ENCODE data around the gene NKD1. TPM values are rescaled to one million over a fixed set of nuclear protein-coding genes. Genes with fewer than 3 reads are reported as not detected.

NKD1 gene
- total and polyA plus RNA-seq, 3 experiments from 2014 or later, result 0.45 to 1.5 (median 1.2) TPM

DNA sequence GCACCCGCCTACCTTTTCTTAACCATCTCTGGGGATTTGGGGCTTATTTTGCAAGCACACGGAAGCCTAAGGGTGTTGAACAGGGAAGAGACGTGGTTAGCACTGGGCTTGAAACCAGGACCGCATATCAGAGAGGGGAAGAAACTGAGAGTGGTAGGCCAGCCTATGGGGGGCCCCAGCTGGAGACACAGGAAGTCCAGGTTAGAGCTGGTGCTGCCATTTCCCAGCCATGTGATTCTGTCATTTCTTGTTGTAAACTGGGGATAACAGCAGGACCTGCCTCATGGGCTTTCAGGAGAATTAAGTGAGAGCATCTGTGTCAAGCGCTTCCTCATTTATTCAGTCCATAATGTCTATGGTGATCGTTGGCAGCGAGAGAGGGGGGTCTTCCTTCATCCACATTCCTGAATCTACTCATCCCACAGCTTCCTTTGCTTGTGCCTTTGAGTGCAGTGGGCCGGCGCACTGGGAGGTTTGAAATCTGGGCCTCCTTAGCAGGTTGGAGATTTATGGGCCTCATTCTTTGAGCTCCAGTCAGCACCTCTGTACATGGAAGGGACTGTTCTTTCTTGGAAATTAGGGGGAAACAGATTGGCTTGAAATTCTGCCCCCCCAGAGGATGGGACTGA lies 20.1 kb downstream of the NKD1 start:
- H3K9me3 Mint-ChIP-seq, result no peaks in the 10 kb centered on the region
- peak overlapping the region in 1 of 7 donors; percentile 80 for H3K4me3 Mint-ChIP-seq
- no peaks in the 10 kb centered on the region for H3K27me3 Mint-ChIP-seq
- no peak overlapping the region for H3K27ac ChIP-seq (ENCODE audit: low read depth, low read length)
- DNase-seq, result no peak
- ChIA-PET POLR2A (no interaction called here), CTCF (interaction anchor here (0.9 kb wide), 1 partner anchor 13 kb away, joined by 3 read pairs; no protein-coding TSS in a partner anchor)
- H3K36me3 Mint-ChIP-seq, result peaks cover 0 to 4% (median 2%) of the 10 kb centered on the region in 3 donors
- no peaks in the 10 kb centered on the region for H3K36me3 ChIP-seq (ENCODE audit: insufficient read depth, low read length)
- no peaks in the 10 kb centered on the region for H3K9me3 ChIP-seq (ENCODE audit: low read length)
- no peaks in the 10 kb centered on the region for H3K27me3 ChIP-seq (ENCODE audit: insufficient read depth, low read length, poor library complexity, severe bottlenecking)
- H3K4me1 ChIP-seq (ENCODE audit: insufficient read depth, low read length), result peaks cover 12% of the 10 kb centered on the region
- no peak overlapping the region for H3K4me3 ChIP-seq (ENCODE audit: low read length)
- peaks cover 0 to 31% (median 5%) of the 10 kb centered on the region in 3 donors for H3K4me1 Mint-ChIP-seq
- peak overlapping the region in 1 of 8 donors; percentile 87 for H3K27ac Mint-ChIP-seq

DNA sequence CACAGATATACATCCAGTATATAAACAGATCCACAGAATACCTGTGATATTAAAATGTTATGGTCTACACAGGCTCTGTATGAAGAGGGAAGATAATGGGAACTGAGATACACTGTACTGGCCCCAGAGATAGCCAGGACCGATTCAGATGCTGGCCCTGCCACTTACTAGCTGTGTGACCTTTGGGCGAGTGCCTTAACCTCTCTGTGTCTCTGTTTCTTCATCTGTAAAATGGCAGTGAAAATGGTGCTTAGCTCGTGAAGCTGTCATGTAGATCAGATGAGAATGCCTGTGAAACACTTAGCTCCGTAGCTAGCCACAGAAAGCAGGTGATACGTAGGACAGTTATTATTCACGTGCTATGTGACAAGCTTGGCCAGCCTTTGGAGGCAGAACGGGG lies 22.2 kb downstream of the NKD1 start:
- no peak for DNase-seq
- peaks cover 0 to 31% (median 0%) of the 10 kb centered on the region in 3 donors for H3K4me1 Mint-ChIP-seq
- Histone ChIP-seq H3K9me3 (ENCODE audit: low read length) (no peaks in the 10 kb centered on the region), H3K4me3 (ENCODE audit: low read length) (no peak overlapping the region), H3K36me3 (ENCODE audit: insufficient read depth, low read length) (no peaks in the 10 kb centered on the region), H3K27ac (ENCODE audit: low read depth, low read length) (no peak overlapping the region), H3K27me3 (ENCODE audit: insufficient read depth, low read length, poor library complexity, severe bottlenecking) (no peaks in the 10 kb centered on the region), H3K4me1 (ENCODE audit: insufficient read depth, low read length) (no peaks in the 10 kb centered on the region)
- ChIA-PET CTCF (no interaction called here), POLR2A (no interaction called here)
- peaks cover 0 to 4% (median 2%) of the 10 kb centered on the region in 3 donors for H3K36me3 Mint-ChIP-seq
- no peak overlapping the region for H3K4me3 Mint-ChIP-seq
- no peaks in the 10 kb centered on the region for H3K27me3 Mint-ChIP-seq
- H3K9me3 Mint-ChIP-seq, result no peaks in the 10 kb centered on the region
- H3K27ac Mint-ChIP-seq, result no peak overlapping the region

DNA sequence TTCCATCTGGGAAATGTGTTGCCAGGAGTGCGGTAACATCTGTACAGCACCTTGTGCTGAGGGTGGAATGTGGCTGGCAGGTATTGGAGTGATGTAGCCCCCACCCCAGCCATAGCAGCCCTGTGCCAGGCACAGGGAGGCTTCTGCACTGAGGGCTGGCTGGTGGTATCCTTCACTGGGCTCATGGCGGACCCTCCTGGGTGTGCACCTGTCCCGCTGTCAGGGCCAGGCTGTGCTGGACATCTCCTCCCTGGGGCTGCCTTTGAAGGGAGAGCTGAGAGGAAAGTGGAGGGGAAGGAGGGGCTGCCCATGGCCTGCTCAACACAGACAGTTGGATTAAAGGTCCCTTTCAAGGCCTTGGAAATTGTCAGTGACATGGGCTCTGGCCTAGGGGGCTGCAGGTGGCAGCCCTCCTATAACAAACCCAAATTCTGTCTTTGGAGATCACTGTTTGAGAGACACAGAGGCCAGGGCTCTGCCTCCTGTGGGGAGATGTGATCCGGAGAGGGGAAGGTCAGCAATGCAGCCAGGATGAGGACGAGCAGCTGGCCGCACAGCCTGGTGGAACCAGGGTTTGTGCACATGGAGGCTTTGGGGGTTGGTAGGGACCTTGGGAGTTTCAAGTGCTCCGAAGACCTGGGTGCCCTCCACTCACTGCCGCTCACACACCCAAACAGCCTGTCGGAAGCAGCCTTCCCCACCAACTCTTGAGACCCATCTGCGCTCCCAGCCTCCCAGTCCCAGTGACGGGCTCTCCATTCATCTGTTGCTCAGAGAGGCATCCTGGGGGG lies 22.8 kb downstream of the NKD1 start:
- peaks cover 0 to 31% (median 0%) of the 10 kb centered on the region in 3 donors for H3K4me1 Mint-ChIP-seq
- no peaks in the 10 kb centered on the region for H3K4me1 ChIP-seq (ENCODE audit: insufficient read depth, low read length)
- H3K9me3 ChIP-seq (ENCODE audit: low read length), result no peaks in the 10 kb centered on the region
- peaks cover 0 to 4% (median 2%) of the 10 kb centered on the region in 3 donors for H3K36me3 Mint-ChIP-seq
- no peaks in the 10 kb centered on the region for H3K9me3 Mint-ChIP-seq
- no peaks in the 10 kb centered on the region for H3K36me3 ChIP-seq (ENCODE audit: insufficient read depth, low read length)
- ChIA-PET POLR2A (no interaction called here), CTCF (no interaction called here)
- no peak overlapping the region for H3K27ac ChIP-seq (ENCODE audit: low read depth, low read length)
- H3K27me3 Mint-ChIP-seq, result no peaks in the 10 kb centered on the region
- no peaks in the 10 kb centered on the region for H3K27me3 ChIP-seq (ENCODE audit: insufficient read depth, low read length, poor library complexity, severe bottlenecking)
- H3K4me3 Mint-ChIP-seq, result no peak overlapping the region
- no peak overlapping the region for H3K27ac Mint-ChIP-seq
- DNase-seq, result no peak
- H3K4me3 ChIP-seq (ENCODE audit: low read length), result no peak overlapping the region

DNA sequence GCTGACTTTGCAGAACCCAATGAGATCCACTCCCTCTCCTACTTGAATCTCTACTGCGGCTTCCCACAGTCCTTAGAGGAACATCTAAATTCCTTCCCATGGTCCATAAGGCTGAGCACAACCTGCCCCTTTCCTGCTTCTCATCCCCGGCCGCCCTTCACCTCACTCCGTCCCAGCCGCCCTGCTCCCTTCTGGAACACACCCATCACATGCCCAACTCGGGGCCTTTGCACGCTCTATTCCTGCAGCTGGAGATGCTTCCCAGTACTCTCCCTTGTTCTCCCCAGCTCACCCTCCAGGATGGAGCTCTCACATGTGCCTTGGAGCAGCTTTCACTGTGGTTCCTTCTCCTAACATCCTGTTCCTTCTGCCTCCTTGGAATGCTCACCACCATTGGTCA lies 23.6 kb downstream of the NKD1 start:
- Mint-ChIP-seq H3K27ac (no peak overlapping the region), H3K4me1 (peaks cover 0 to 30% (median 0%) of the 10 kb centered on the region in 3 donors), H3K36me3 (peaks cover 0 to 4% (median 2%) of the 10 kb centered on the region in 3 donors), H3K9me3 (no peaks in the 10 kb centered on the region), H3K4me3 (no peak overlapping the region), H3K27me3 (no peaks in the 10 kb centered on the region)
- Histone ChIP-seq H3K27me3 (ENCODE audit: insufficient read depth, low read length, poor library complexity, severe bottlenecking) (no peaks in the 10 kb centered on the region), H3K27ac (ENCODE audit: low read depth, low read length) (no peak overlapping the region), H3K4me1 (ENCODE audit: insufficient read depth, low read length) (no peaks in the 10 kb centered on the region), H3K36me3 (ENCODE audit: insufficient read depth, low read length) (no peaks in the 10 kb centered on the region), H3K4me3 (ENCODE audit: low read length) (no peak overlapping the region), H3K9me3 (ENCODE audit: low read length) (no peaks in the 10 kb centered on the region)
- no peak for DNase-seq
- POLR2A ChIA-PET, result no interaction called here
- CTCF ChIA-PET, result no interaction called here

DNA sequence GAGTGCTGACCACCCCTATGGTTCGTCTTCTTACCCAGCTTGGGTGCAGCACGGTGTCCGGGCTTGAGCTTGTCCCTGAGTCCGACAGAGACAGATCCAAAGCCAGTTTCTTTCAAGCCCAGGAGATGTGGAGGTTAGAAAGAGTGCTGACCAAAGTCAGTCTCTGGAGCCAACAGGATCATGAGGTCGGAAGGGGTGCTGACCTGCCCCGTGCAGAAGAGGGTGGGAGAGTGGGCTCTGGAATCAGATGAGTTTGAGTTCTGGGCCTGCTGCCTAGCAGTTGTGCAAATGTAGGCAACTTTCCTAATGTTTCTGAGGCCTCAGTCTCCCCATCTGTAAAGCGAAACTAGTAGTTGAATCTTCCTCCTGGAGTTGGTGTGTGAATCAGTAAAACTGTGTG lies 24.5 kb downstream of the NKD1 start:
- Histone ChIP-seq H3K9me3 (ENCODE audit: low read length) (no peaks in the 10 kb centered on the region), H3K27ac (ENCODE audit: low read depth, low read length) (no peak overlapping the region), H3K36me3 (ENCODE audit: insufficient read depth, low read length) (no peaks in the 10 kb centered on the region), H3K27me3 (ENCODE audit: insufficient read depth, low read length, poor library complexity, severe bottlenecking) (no peaks in the 10 kb centered on the region), H3K4me1 (ENCODE audit: insufficient read depth, low read length) (no peaks in the 10 kb centered on the region), H3K4me3 (ENCODE audit: low read length) (no peak overlapping the region)
- no peaks in the 10 kb centered on the region for H3K9me3 Mint-ChIP-seq
- no peaks in the 10 kb centered on the region for H3K27me3 Mint-ChIP-seq
- H3K4me1 Mint-ChIP-seq, result peaks cover 0 to 21% (median 0%) of the 10 kb centered on the region in 3 donors
- no peak overlapping the region for H3K4me3 Mint-ChIP-seq
- CTCF ChIA-PET, result no interaction called here
- no peak for DNase-seq
- POLR2A ChIA-PET, result no interaction called here
- H3K36me3 Mint-ChIP-seq, result peaks cover 0 to 4% (median 2%) of the 10 kb centered on the region in 3 donors
- peak overlapping the region in 2 of 8 donors; percentile 8 to 36 for H3K27ac Mint-ChIP-seq

DNA sequence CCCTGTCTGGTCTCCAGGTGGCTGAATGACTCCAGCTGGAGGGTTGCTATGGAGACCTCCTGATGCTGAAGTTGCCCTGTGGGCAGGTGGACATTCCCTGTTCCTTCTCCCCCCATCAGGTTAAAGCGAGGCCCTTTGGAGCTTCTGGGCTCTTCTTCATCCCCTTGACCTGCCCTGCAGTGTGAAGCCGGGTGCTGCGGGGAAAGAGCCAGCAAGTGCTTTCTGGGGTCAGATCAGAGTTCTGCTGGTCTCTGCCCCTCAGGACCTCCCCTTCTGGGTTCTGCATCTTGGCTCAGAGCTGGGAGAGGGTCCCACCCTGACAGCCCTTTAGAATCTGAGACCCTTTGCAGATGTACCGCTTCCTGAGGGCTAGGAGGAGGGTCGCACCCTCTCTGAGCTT lies 25.1 kb downstream of the NKD1 start:
- Mint-ChIP-seq H3K36me3 (peaks cover 0 to 4% (median 2%) of the 10 kb centered on the region in 3 donors), H3K4me1 (peaks cover 0 to 15% (median 0%) of the 10 kb centered on the region in 3 donors), H3K9me3 (no peaks in the 10 kb centered on the region), H3K4me3 (no peak overlapping the region), H3K27ac (peak overlapping the region in 1 of 8 donors; percentile 36), H3K27me3 (no peaks in the 10 kb centered on the region)
- Histone ChIP-seq H3K4me3 (ENCODE audit: low read length) (no peak overlapping the region), H3K27ac (ENCODE audit: low read depth, low read length) (no peak overlapping the region), H3K36me3 (ENCODE audit: insufficient read depth, low read length) (no peaks in the 10 kb centered on the region), H3K4me1 (ENCODE audit: insufficient read depth, low read length) (no peaks in the 10 kb centered on the region), H3K9me3 (ENCODE audit: low read length) (no peaks in the 10 kb centered on the region), H3K27me3 (ENCODE audit: insufficient read depth, low read length, poor library complexity, severe bottlenecking) (no peaks in the 10 kb centered on the region)
- DNase-seq, result no peak
- POLR2A ChIA-PET, result no interaction called here
- CTCF ChIA-PET, result no interaction called here

DNA sequence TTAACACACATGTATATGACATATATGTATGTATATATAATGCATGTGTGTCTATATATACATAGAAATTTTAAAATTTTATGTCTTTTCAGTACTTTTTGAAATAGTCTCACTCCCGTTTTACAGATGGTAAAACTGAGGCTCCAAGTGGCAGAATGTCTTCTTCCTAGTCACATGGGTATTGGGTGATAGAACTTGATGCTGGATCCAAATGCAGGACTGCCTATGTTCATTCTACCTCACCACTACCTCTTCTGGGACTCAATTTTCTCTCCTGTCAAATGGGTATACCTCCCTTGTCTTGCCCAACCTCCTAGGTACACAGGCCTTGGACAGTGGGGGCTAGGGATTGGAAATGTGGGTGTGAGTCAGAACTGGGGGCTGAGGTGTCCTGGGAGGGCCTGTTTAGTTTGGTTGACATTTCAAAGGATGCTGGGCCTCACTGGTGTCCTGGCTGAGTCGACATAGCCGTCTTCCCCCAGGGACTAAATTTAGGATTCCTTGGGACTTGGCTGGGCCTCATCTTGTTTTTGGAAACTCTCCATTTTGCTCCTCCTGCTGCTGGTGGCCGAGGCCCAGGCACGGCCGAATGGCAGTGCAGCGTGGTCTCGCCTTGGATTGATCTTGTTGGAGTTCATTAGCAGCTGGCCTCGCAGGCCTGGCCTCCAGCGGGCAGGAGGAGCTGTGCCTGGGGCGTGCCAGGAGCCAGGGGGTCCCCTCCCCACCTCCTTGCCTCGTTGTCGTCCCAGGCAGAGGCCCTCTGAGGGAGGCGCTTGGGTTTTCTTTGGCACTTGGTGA lies 25.9 kb downstream of the NKD1 start:
- POLR2A ChIA-PET, result no interaction called here
- H3K9me3 Mint-ChIP-seq, result no peaks in the 10 kb centered on the region
- Histone ChIP-seq H3K27ac (ENCODE audit: low read depth, low read length) (no peak overlapping the region), H3K27me3 (ENCODE audit: insufficient read depth, low read length, poor library complexity, severe bottlenecking) (no peaks in the 10 kb centered on the region), H3K4me1 (ENCODE audit: insufficient read depth, low read length) (no peaks in the 10 kb centered on the region), H3K4me3 (ENCODE audit: low read length) (no peak overlapping the region), H3K36me3 (ENCODE audit: insufficient read depth, low read length) (no peaks in the 10 kb centered on the region), H3K9me3 (ENCODE audit: low read length) (no peaks in the 10 kb centered on the region)
- CTCF ChIA-PET, result no interaction called here
- DNase-seq, result no peak
- peak overlapping the region in 2 of 8 donors; percentile 26 to 31 for H3K27ac Mint-ChIP-seq
- H3K4me1 Mint-ChIP-seq, result peaks cover 0 to 7% (median 0%) of the 10 kb centered on the region in 3 donors
- H3K4me3 Mint-ChIP-seq, result no peak overlapping the region
- H3K36me3 Mint-ChIP-seq, result peaks cover 0 to 4% (median 2%) of the 10 kb centered on the region in 3 donors
- no peaks in the 10 kb centered on the region for H3K27me3 Mint-ChIP-seq

DNA sequence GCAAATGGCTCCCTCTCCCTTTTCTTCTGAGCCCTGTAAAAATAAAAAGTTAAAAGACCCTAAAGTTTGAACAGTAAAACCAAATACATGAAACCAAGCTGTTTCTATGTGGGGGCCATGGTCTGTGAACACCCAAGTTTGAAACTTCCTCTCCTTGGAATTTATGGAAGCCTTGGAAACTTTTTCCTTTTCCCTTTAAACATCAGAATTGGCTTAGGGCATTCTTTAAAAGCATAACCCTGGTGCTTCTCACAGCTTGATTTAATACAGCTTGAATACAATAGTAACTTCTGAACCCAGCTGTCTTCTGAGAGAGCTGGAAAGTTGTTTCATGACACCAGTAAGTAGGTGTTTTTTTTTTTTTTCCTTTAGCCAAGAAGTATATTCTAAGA lies 26.5 kb downstream of the NKD1 start:
- no peak for DNase-seq
- no peaks in the 10 kb centered on the region for H3K9me3 ChIP-seq (ENCODE audit: low read length)
- H3K4me1 ChIP-seq (ENCODE audit: insufficient read depth, low read length), result no peaks in the 10 kb centered on the region
- H3K27me3 ChIP-seq (ENCODE audit: insufficient read depth, low read length, poor library complexity, severe bottlenecking), result no peaks in the 10 kb centered on the region
- H3K36me3 ChIP-seq (ENCODE audit: insufficient read depth, low read length), result no peaks in the 10 kb centered on the region
- CTCF ChIA-PET, result no interaction called here
- POLR2A ChIA-PET, result no interaction called here
- Mint-ChIP-seq H3K27ac (peak overlapping the region in 1 of 8 donors; percentile 26), H3K36me3 (peaks cover 0 to 2% (median 2%) of the 10 kb centered on the region in 3 donors), H3K9me3 (no peaks in the 10 kb centered on the region), H3K4me1 (peaks cover 0 to under 1% (median 0%) of the 10 kb centered on the region in 3 donors), H3K4me3 (no peak overlapping the region), H3K27me3 (no peaks in the 10 kb centered on the region)
- H3K4me3 ChIP-seq (ENCODE audit: low read length), result no peak overlapping the region
- H3K27ac ChIP-seq (ENCODE audit: low read depth, low read length), result no peak overlapping the region

All from CD8-positive, alpha-beta memory T cell (primary cell).